H1 (cell line): Measurements from ENCODE around the gene MPP3.

Source experiments
- EP300 ChIP-seq, 2 experiments: IDR thresholded peaks; 1 replicate in 1 of 2; 2 replicates in 1 of 2; pipeline ENCODE4 v1.6.1; 2011 to 2012; ENCODE audit warnings: low read depth in 2 of 2, low read length in 2 of 2, mild to moderate bottlenecking in 2 of 2, borderline replicate concordance in 1 of 2, inconsistent platforms in 1 of 2, moderate library complexity in 1 of 2
- EZH2 ChIP-seq: fragments of 200-600 bp; sonication (generic); IDR thresholded peaks from 2 replicates; pipeline ENCODE4 v1.7.1; 2012; ENCODE audit warnings: low read depth, mild to moderate bottlenecking, moderate library complexity, low read length, inconsistent platforms; ENCODE audit not compliant: severe bottlenecking
- JUND ChIP-seq: IDR thresholded peaks from 2 replicates; pipeline ENCODE4 v1.6.1; 2011; ENCODE audit warnings: mild to moderate bottlenecking, improper control_type of control experiment, low read length
- KDM5A ChIP-seq: fragments of 200-600 bp; IDR thresholded peaks from 2 replicates; pipeline ENCODE4 v1.7.1; 2012; ENCODE audit warnings: mild to moderate bottlenecking, low read length, inconsistent platforms, mixed read lengths
- POLR2A ChIP-seq, 2 experiments: IDR thresholded peaks; 1 replicate in 1 of 2; 2 replicates in 1 of 2; pipeline ENCODE4 v1.6.1; 2011; ENCODE audit warnings: low read depth in 2 of 2, low read length in 2 of 2, mild to moderate bottlenecking in 2 of 2; ENCODE audit errors: control extremely low read depth in 1 of 2
- POLR2AphosphoS5 ChIP-seq: IDR thresholded peaks from 2 replicates; pipeline ENCODE4 v1.6.1; 2011; ENCODE audit warnings: low read depth, low read length
- RAD21 ChIP-seq, 2 experiments: IDR thresholded peaks in 1 of 2; conservative IDR thresholded peaks in 1 of 2; 2 replicates each; pipeline ENCODE4 v1.6.1; 2011; ENCODE audit warnings: low read depth in 2 of 2, low read length in 2 of 2, improper control_type of control experiment in 1 of 2, inconsistent platforms in 1 of 2, mild to moderate bottlenecking in 1 of 2, moderate library complexity in 1 of 2
- RXRA ChIP-seq: IDR thresholded peaks from 2 replicates; pipeline ENCODE4 v1.6.1; 2011; ENCODE audit warnings: low read depth, mild to moderate bottlenecking, low read length, moderate library complexity; ENCODE audit not compliant: insufficient read depth
- SIN3A ChIP-seq, 2 experiments: IDR thresholded peaks in 1 of 2; conservative IDR thresholded peaks in 1 of 2; 2 replicates each; pipeline ENCODE4 v1.6.1; 2011 to 2012; ENCODE audit warnings: low read length in 2 of 2, improper control_type of control experiment in 1 of 2, low read depth in 1 of 2, mild to moderate bottlenecking in 1 of 2
- SIX5 ChIP-seq: IDR thresholded peaks from 2 replicates; pipeline ENCODE4 v1.6.1; 2011; ENCODE audit warnings: mild to moderate bottlenecking, low read depth, low read length
- SP1 ChIP-seq: IDR thresholded peaks from 2 replicates; pipeline ENCODE4 v1.6.1; 2011; ENCODE audit warnings: low read depth, low read length
- SP4 ChIP-seq: IDR thresholded peaks from 2 replicates; pipeline ENCODE4 v1.6.1; 2012; ENCODE audit warnings: low read length, inconsistent platforms
- TAF7 ChIP-seq: optimal IDR thresholded peaks from 2 replicates; pipeline ENCODE3; 2011; ENCODE audit warnings: low read depth, mild to moderate bottlenecking, inconsistent platforms, low read length, moderate library complexity, borderline replicate concordance
- TF ChIP-seq, protein P1 (sequence below), 3 experiments: IDR thresholded peaks; 1 replicate in 2 of 3; 2 replicates in 1 of 3; pipeline versions ENCODE4 v1.5.1 to v1.6.1; 2011; ENCODE audit warnings: low read length in 3 of 3, mild to moderate bottlenecking in 3 of 3, inconsistent platforms in 2 of 3, low read depth in 1 of 3, moderate library complexity in 1 of 3; ENCODE audit not compliant: insufficient read depth in 1 of 3; ENCODE audit errors: control extremely low read depth in 1 of 3

DNA sequence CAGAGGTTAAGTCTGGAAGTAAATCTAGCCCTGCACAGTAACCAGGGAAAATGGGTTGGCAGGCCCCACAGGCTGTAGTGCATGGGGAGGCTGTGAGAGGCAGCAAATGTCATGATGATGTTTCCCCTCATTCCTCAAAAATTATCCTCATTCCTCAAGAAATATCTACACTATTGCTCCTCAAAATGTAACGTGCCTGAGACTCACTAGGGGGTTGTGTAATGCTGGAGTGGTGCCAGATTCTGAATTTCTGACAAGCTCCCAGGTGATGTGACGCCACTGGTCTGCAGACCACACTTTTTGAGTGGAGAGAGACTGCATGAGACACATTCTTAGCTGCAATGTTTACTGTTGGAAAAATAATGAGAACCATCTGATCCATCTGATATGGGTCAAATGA lies 1.2 kb upstream of the MPP3 start:
- TF ChIP-seq RXRA = no peak
- TF ChIP-seq EP300 (IDR thresholded peaks at IDR 0.05; ENCODE audit: borderline replicate concordance in 1 of 2, low read depth in 2 of 2, low read length in 2 of 2) = no peak
- TF ChIP-seq, protein P1, sequence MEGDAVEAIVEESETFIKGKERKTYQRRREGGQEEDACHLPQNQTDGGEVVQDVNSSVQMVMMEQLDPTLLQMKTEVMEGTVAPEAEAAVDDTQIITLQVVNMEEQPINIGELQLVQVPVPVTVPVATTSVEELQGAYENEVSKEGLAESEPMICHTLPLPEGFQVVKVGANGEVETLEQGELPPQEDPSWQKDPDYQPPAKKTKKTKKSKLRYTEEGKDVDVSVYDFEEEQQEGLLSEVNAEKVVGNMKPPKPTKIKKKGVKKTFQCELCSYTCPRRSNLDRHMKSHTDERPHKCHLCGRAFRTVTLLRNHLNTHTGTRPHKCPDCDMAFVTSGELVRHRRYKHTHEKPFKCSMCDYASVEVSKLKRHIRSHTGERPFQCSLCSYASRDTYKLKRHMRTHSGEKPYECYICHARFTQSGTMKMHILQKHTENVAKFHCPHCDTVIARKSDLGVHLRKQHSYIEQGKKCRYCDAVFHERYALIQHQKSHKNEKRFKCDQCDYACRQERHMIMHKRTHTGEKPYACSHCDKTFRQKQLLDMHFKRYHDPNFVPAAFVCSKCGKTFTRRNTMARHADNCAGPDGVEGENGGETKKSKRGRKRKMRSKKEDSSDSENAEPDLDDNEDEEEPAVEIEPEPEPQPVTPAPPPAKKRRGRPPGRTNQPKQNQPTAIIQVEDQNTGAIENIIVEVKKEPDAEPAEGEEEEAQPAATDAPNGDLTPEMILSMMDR (IDR thresholded peaks at IDR 0.05; ENCODE audit: control extremely low read depth in 1 of 3, insufficient read depth in 1 of 3, low read depth in 1 of 3, low read length in 3 of 3) = no peak
- TF ChIP-seq POLR2A (IDR thresholded peaks at IDR 0.05; ENCODE audit: control extremely low read depth in 1 of 2, low read depth in 2 of 2, low read length in 2 of 2) = no peak
- TF ChIP-seq SP1 = no peak
- TF ChIP-seq POLR2AphosphoS5 = no peak
- no peak for TF ChIP-seq RAD21 (IDR thresholded peaks at IDR 0.05 in 1 of 2, conservative IDR thresholded peaks at IDR 0.05 in 1 of 2; ENCODE audit: low read depth in 2 of 2, low read length in 2 of 2)
- no peak for TF ChIP-seq KDM5A
- no peak for TF ChIP-seq TAF7
- no peak for TF ChIP-seq EZH2
- TF ChIP-seq SIN3A (conservative IDR thresholded peaks at IDR 0.05 in 1 of 2, IDR thresholded peaks at IDR 0.05 in 1 of 2; ENCODE audit: low read depth in 1 of 2, low read length in 2 of 2) = no peak
- TF ChIP-seq SIX5 = no peak
- no peak for TF ChIP-seq JUND
- no peak for TF ChIP-seq SP4
